ENCODE results near the gene JPH4.

The JPH4 gene

DNA sequence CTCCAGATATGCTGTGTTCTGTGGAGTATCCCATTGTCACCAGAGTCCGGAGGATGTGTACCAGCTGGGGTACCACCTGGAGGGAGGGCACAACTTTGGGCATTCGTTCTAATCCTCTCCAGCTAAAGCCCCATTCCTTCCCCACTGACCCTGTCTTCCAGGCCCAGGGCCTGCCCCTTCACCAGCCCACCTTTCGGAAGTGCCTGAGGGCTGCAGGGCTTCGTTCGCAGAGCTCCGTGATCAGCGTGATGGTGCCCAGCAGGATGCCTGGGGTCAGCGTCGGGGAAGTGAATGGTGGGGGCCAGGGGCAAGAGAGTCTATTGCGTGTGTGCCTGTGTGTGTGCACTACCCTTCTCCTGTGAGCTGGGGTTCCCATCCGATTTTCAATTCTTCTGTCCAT lies 13.0 kb downstream of the JPH4 start:
- no peak overlapping the region for H3K9ac ChIP-seq (ENCODE audit: low read length)
- peaks cover 7% of the 10 kb centered on the region for H3K36me3 ChIP-seq (ENCODE audit: control insufficient read depth, low read depth, low read length)
- no peaks in the 10 kb centered on the region for H3K27me3 ChIP-seq (ENCODE audit: control insufficient read depth, insufficient read depth, low read length)
- no peak overlapping the region for H3K4me3 ChIP-seq (ENCODE audit: low read length)
- H3K27ac ChIP-seq (ENCODE audit: low read length) = no peak overlapping the region
- H3K4me1 ChIP-seq (ENCODE audit: control insufficient read depth, low read depth, low read length) = peaks cover 15% of the 10 kb centered on the region
- H3K9me3 ChIP-seq (ENCODE audit: control insufficient read depth, low read depth, low read length) = no peaks in the 10 kb centered on the region

DNA sequence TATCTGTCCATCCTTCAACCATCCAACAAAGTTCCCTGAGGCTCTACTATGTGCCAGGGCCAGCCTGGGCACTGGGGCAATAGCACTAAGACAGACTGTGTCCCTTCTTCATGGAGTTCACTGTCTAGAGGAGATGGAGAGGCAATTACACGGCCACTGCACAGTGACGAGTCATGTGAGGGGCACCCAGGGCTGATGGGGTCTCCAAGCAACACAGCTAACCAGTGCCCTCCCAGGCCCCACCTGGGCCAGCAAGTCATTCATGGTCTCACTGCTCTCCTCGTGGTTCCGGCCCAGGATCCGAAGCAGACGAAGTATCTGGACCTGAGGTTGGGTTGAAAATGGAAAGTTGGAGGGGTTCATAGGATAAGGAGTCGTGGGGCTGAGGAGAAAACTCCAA lies 13.7 kb downstream of the JPH4 start:
- Histone ChIP-seq H3K9me3 (ENCODE audit: control insufficient read depth, low read depth, low read length) (no peaks in the 10 kb centered on the region), H3K27ac (ENCODE audit: low read length) (no peak overlapping the region), H3K4me3 (ENCODE audit: low read length) (no peak overlapping the region), H3K4me1 (ENCODE audit: control insufficient read depth, low read depth, low read length) (peaks cover 15% of the 10 kb centered on the region), H3K36me3 (ENCODE audit: control insufficient read depth, low read depth, low read length) (peaks cover 13% of the 10 kb centered on the region), H3K9ac (ENCODE audit: low read length) (no peak overlapping the region), H3K27me3 (ENCODE audit: control insufficient read depth, insufficient read depth, low read length) (no peaks in the 10 kb centered on the region)

DNA sequence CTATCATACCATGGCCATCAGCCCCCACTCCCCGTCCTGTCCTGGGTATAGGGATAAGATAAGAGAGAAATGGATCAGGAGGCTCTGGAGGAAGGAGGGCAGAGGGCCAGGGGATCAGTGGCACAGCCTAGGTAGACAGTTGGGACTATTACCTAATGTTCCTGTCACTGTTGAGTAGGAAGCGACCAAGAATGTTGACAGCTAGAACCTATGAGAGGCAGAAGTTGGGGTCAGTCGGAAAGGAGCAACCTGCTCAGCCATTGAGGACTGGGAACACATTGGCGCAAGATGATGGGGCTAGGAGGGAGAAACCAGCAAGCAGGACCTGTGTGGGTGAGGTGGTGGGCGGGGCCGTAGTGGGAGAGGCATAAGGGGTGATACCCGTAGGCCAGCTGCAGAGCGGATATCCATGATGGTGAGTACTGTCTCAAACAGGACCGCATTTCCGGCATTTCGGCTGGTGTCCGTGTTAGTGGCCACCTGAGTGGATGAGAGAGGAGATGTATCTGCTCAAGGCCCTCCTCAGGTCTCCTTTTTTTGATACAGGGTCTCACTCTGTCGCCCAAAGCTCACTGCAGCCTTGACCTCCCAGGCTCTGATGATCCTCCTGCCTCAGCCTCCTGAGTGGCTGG lies 14.3 kb downstream of the JPH4 start:
- Histone ChIP-seq H3K9ac (ENCODE audit: low read length) (no peak overlapping the region), H3K27ac (ENCODE audit: low read length) (no peak overlapping the region), H3K36me3 (ENCODE audit: control insufficient read depth, low read depth, low read length) (peaks cover 16% of the 10 kb centered on the region), H3K4me1 (ENCODE audit: control insufficient read depth, low read depth, low read length) (peaks cover 16% of the 10 kb centered on the region), H3K27me3 (ENCODE audit: control insufficient read depth, insufficient read depth, low read length) (no peaks in the 10 kb centered on the region), H3K4me3 (ENCODE audit: low read length) (no peak overlapping the region), H3K9me3 (ENCODE audit: control insufficient read depth, low read depth, low read length) (no peaks in the 10 kb centered on the region)

DNA sequence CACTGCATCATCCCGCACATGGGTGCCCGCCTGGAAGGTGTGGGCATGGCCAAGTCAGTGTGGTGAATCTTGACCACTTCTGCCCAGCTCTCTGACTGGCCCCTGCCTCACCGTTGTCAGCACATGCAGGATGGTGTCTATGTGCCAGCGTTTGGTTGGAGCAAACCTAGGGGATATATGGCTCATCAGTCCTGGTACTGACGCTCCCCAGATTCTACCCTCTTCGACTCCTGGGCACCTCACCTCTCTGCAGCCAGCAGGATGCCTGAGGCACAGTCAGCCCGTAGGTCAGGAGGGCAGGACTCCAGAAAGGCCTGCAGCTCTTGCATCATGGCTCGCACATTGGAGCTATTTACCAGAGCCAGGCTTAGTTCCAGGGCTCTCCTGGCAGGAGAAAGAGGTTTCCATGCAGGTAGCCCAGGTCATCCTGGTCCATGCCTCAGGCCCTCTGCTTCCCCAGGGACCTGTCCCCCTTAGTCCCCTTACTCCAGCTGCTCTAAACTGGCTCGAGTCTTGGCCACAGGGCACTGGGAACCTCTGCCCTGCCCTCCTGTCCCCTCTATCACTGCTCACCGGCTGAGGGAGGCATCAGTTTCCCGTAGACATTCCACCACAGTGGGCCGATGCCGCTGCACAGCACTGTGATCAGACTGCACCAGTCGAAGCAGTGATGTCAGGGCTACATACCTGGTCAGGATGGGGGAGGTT lies 15.0 kb downstream of the JPH4 start:
- peaks cover 13% of the 10 kb centered on the region for H3K4me1 ChIP-seq (ENCODE audit: control insufficient read depth, low read depth, low read length)
- no peak overlapping the region for H3K9ac ChIP-seq (ENCODE audit: low read length)
- peaks cover 19% of the 10 kb centered on the region for H3K36me3 ChIP-seq (ENCODE audit: control insufficient read depth, low read depth, low read length)
- H3K27ac ChIP-seq (ENCODE audit: low read length) = no peak overlapping the region
- no peak overlapping the region for H3K4me3 ChIP-seq (ENCODE audit: low read length)
- no peaks in the 10 kb centered on the region for H3K9me3 ChIP-seq (ENCODE audit: control insufficient read depth, low read depth, low read length)
- H3K27me3 ChIP-seq (ENCODE audit: control insufficient read depth, insufficient read depth, low read length) = no peaks in the 10 kb centered on the region

DNA sequence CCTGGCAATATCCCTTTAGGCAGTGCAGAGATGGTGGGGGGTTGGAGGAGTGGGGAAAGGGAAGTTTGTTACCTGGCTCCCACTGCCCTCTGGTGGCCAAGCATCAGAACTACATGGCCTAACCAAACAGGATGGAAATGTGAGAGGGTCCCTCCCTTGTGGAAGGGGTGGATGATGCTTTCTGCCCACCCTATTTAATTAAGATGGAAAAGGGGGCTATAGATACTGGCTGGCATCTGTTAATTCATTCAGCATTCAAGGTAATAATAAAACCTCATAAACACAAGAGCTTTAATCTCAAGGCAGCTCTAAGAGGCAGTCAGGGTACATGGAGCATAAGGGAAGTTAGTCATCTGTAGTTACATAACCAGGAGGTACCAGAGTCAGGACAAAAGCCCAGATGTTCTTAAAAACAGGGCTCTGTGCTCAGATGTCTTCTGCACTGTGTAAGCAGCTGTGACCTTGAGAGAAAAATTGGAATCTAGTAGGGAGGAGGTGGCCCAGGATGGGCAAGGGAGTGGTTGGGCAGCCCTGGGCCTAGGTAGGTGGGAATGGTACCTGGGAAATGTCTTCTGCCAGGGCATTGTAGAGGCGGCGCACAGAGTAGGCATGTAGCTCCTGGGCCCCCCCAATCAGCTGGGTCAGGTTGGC lies 15.6 kb downstream of the JPH4 start:
- Histone ChIP-seq H3K9me3 (ENCODE audit: control insufficient read depth, low read depth, low read length) (no peaks in the 10 kb centered on the region), H3K4me1 (ENCODE audit: control insufficient read depth, low read depth, low read length) (peaks cover 6% of the 10 kb centered on the region), H3K4me3 (ENCODE audit: low read length) (no peak overlapping the region), H3K27ac (ENCODE audit: low read length) (no peak overlapping the region), H3K36me3 (ENCODE audit: control insufficient read depth, low read depth, low read length) (peaks cover 21% of the 10 kb centered on the region), H3K9ac (ENCODE audit: low read length) (no peak overlapping the region), H3K27me3 (ENCODE audit: control insufficient read depth, insufficient read depth, low read length) (no peaks in the 10 kb centered on the region)

DNA sequence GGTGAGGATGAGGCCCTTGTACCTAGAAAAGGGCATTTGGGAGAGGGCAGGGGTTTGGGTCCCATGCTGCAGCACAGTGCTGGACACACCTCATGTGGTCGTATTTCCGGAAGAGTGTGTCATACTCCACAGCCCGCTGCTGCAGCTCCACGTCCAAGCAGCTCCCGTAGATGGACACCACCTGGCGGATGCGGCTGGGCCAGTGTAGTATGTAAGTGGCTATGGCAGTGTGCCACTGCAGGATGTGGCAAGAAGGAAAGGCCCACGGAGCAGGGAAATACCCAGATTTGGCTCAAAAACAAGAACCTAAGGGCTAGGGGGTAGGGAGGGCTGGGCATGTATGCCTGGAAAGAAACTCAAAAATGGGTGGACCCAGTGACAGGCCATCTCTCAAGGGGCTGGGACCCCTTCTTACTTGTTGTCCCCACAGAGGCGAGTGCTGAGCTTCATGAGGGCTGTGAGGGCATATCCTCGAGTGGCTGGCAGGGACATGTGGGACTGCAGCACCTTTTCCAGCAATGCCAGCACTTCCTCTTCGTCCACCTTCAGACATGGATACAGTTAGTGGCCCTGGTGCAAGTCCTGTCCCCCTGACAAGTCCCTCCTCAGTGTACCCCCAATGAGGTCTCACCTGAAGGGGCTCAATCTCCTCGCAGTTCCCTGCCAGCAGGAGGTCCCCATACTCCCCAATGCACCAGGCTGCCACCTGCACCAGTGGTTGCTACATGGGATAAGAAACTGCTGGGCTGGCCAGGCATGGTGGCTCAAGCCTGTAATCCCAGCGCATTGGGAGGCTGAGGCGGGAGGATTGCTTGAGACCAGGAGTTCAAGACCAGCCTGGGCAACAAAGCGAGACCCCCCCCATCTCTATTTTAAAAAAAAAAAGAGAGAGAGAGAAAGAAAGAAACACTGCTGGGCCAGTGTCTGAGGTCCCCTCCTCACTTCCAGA lies 16.4 kb downstream of the JPH4 start:
- peaks cover 4% of the 10 kb centered on the region for H3K4me1 ChIP-seq (ENCODE audit: control insufficient read depth, low read depth, low read length)
- no peak overlapping the region for H3K9ac ChIP-seq (ENCODE audit: low read length)
- H3K4me3 ChIP-seq (ENCODE audit: low read length) = no peak overlapping the region
- H3K9me3 ChIP-seq (ENCODE audit: control insufficient read depth, low read depth, low read length) = no peaks in the 10 kb centered on the region
- no peak overlapping the region for H3K27ac ChIP-seq (ENCODE audit: low read length)
- peaks cover 21% of the 10 kb centered on the region for H3K36me3 ChIP-seq (ENCODE audit: control insufficient read depth, low read depth, low read length)
- H3K27me3 ChIP-seq (ENCODE audit: control insufficient read depth, insufficient read depth, low read length) = no peaks in the 10 kb centered on the region

- peaks cover 21% of the 10 kb centered on the region for H3K36me3 ChIP-seq (ENCODE audit: control insufficient read depth, low read depth, low read length)
- peaks cover 4% of the 10 kb centered on the region for H3K4me1 ChIP-seq (ENCODE audit: control insufficient read depth, low read depth, low read length)
- H3K9me3 ChIP-seq (ENCODE audit: control insufficient read depth, low read depth, low read length) = no peaks in the 10 kb centered on the region
- H3K27ac ChIP-seq (ENCODE audit: low read length) = no peak overlapping the region
- H3K27me3 ChIP-seq (ENCODE audit: control insufficient read depth, insufficient read depth, low read length) = no peaks in the 10 kb centered on the region
- H3K4me3 ChIP-seq (ENCODE audit: low read length) = no peak overlapping the region
- no peak overlapping the region for H3K9ac ChIP-seq (ENCODE audit: low read length)
Measured at GRCh38 chr14:23561259-23561658, 17.3 kb downstream of the JPH4 start.

GRCh38 chr14:23559926-23560520 lies 18.6 kb downstream of the JPH4 start:
- H3K4me1 ChIP-seq (ENCODE audit: control insufficient read depth, low read depth, low read length) = peaks cover 4% of the 10 kb centered on the region
- H3K36me3 ChIP-seq (ENCODE audit: control insufficient read depth, low read depth, low read length) = peaks cover 21% of the 10 kb centered on the region
- no peak overlapping the region for H3K9ac ChIP-seq (ENCODE audit: low read length)
- no peaks in the 10 kb centered on the region for H3K9me3 ChIP-seq (ENCODE audit: control insufficient read depth, low read depth, low read length)
- no peak overlapping the region for H3K27ac ChIP-seq (ENCODE audit: low read length)
- H3K27me3 ChIP-seq (ENCODE audit: control insufficient read depth, insufficient read depth, low read length) = no peaks in the 10 kb centered on the region
- no peak overlapping the region for H3K4me3 ChIP-seq (ENCODE audit: low read length)

DNA sequence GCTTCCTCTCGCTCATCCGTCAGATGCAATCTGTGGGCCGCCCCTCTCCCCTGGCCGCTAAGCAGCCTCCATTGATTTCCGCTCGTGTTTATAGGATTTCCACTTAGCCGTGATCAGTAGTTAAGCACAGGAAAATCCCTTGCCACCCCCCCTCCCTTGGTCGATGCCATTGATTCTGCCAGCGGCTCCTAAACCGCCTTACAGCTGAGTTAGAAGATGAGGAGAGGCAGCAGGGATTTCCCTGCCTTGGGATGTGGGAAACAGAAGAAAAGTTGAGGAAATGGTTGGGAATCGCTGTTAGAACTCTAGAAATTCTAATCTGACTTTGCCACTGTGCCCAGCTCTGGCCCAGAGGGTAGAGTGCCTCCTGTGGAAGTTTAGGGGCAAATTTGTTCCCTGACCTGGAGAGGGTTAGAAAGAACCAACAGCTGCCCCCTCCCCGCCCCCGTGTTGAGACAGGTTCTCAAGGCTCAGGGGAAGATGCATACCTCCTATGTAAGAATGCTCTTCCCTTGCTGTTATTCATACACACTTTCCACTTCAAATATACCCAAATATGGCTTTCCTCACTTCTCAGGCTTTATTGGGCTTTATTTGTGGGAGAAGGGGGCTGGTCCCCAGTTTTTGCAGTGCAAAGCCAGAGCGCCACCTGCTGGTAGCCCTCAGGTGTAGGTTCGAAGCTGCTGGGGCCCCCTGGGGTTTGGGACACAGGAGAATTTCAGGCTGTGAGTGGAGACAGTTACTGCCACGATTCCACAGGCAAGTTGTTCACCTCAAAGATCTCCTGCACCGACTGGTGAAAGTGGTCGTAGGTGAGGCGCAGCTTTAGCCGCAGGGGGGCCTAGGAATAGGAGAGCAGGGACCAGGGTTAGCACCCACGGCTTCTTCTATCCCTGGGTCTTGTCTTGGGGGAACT lies 19.3 kb downstream of the JPH4 start:
- Histone ChIP-seq H3K9me3 (ENCODE audit: control insufficient read depth, low read depth, low read length) (no peaks in the 10 kb centered on the region), H3K27me3 (ENCODE audit: control insufficient read depth, insufficient read depth, low read length) (no peaks in the 10 kb centered on the region), H3K9ac (ENCODE audit: low read length) (no peak overlapping the region), H3K36me3 (ENCODE audit: control insufficient read depth, low read depth, low read length) (peaks cover 21% of the 10 kb centered on the region), H3K4me1 (ENCODE audit: control insufficient read depth, low read depth, low read length) (peaks cover 4% of the 10 kb centered on the region), H3K27ac (ENCODE audit: low read length) (no peak overlapping the region), H3K4me3 (ENCODE audit: low read length) (no peak overlapping the region)

GRCh38 chr14:23558346-23559009 lies 20.1 kb downstream of the JPH4 start:
- H3K27me3 ChIP-seq (ENCODE audit: control insufficient read depth, insufficient read depth, low read length) = no peaks in the 10 kb centered on the region
- peaks cover 21% of the 10 kb centered on the region for H3K36me3 ChIP-seq (ENCODE audit: control insufficient read depth, low read depth, low read length)
- peaks cover 4% of the 10 kb centered on the region for H3K4me1 ChIP-seq (ENCODE audit: control insufficient read depth, low read depth, low read length)
- H3K9me3 ChIP-seq (ENCODE audit: control insufficient read depth, low read depth, low read length) = no peaks in the 10 kb centered on the region
- H3K4me3 ChIP-seq (ENCODE audit: low read length) = no peak overlapping the region
- no peak overlapping the region for H3K27ac ChIP-seq (ENCODE audit: low read length)
- H3K9ac ChIP-seq (ENCODE audit: low read length) = no peak overlapping the region
